Esophagus muscularis mucosa (tissue), 4 donors: ENCODE results near the gene CCM2L. TPM values are rescaled to one million over a fixed set of nuclear protein-coding genes. Genes with fewer than 3 reads are reported as not detected.

ENCODE experiments used
- DNase-seq: peaks from one replicate; pipeline ENCODE4 v3.0.0-alpha.2; 2017; ENCODE audit errors: extremely low spot score
- H3K27ac ChIP-seq, 4 donors: fragments of 200-600 bp; sonication (generic); replicated peaks in 1 of 4; 1 replicate in 3 of 4; 2 replicates in 1 of 4; pipeline ENCODE4 v1.5.1; 2016 to 2019; ENCODE audit warnings: mild to moderate bottlenecking in 1 of 4
- H3K27me3 ChIP-seq, 4 donors: fragments of 200-600 bp; sonication (generic); one replicate each; pipeline versions ENCODE4 v1.5.1 to v1.6.0; 2016 to 2019
- H3K36me3 ChIP-seq, 4 donors: fragments of 200-600 bp; sonication (generic); one replicate each; pipeline ENCODE4 v1.5.1; 2016 to 2019
- H3K4me1 ChIP-seq, 4 donors: fragments of 200-600 bp; sonication (generic); one replicate each; pipeline ENCODE4 v1.5.1; 2016 to 2019
- H3K4me3 ChIP-seq, 4 donors: fragments of 200-600 bp; sonication (generic); 1 replicate in 2 of 4; 2 replicates in 2 of 4; pipeline ENCODE4 v1.5.1; 2016 to 2019; ENCODE audit warnings: mild to moderate bottlenecking in 4 of 4, moderate library complexity in 1 of 4
- H3K9me3 ChIP-seq, 4 donors: fragments of 200-600 bp; sonication (generic); 1 replicate in 3 of 4; 2 replicates in 1 of 4; pipeline ENCODE4 v1.5.1; 2016 to 2019
- EP300 ChIP-seq: sonication (generic); formaldehyde crosslinking; IDR thresholded peaks from one replicate; pipeline ENCODE4 v1.6.1; 2017; ENCODE audit warnings: antibody characterized with exemption
- POLR2A ChIP-seq: fragments of 450-650 bp; IDR thresholded peaks from one replicate; pipeline ENCODE4 v1.6.1; 2017; ENCODE audit warnings: antibody characterized with exemption, moderate library complexity, mild to moderate bottlenecking, low read depth
- POLR2AphosphoS5 ChIP-seq, 2 donors: sonication (generic); formaldehyde crosslinking; IDR thresholded peaks; one replicate each; pipeline ENCODE4 v1.6.1; 2017; ENCODE audit warnings: antibody characterized with exemption in 2 of 2
- WGBS: methylation state at CpG from one replicate; pipeline ENCODE4 v1.1.5; 2018; 5-methylcytosine and 5-hydroxymethylcytosine counted together
- intact Hi-C: fragments of 100-400 bp; cut with DNase I; formaldehyde crosslinking; loops from one replicate; pipeline ENCODE4 v1.15.1; 2023
- total RNA-seq, 4 donors: library from RNA; depleted of rRNA; stranded (reverse); fragments of >200 nt; gene quantifications; one replicate each; pipeline versions ENCODE4 v1.1.0 to v1.2.1, GENCODE V29; 2016
- TF ChIP-seq, protein P1 (sequence below), 3 experiments: fragments of 200-600 bp in 2 of 3; fragments of 450-650 bp in 1 of 3; sonication (generic) in 2 of 3; IDR thresholded peaks; one replicate each; pipeline ENCODE4 v1.5.1; 2017 to 2019; ENCODE audit warnings: antibody characterized with exemption in 3 of 3, mild to moderate bottlenecking in 2 of 3, moderate library complexity in 1 of 3

CCM2L gene
- total RNA-seq, 4 donors from 2014 or later: 6.0 to 12.1 (median 10.4) TPM

DNA sequence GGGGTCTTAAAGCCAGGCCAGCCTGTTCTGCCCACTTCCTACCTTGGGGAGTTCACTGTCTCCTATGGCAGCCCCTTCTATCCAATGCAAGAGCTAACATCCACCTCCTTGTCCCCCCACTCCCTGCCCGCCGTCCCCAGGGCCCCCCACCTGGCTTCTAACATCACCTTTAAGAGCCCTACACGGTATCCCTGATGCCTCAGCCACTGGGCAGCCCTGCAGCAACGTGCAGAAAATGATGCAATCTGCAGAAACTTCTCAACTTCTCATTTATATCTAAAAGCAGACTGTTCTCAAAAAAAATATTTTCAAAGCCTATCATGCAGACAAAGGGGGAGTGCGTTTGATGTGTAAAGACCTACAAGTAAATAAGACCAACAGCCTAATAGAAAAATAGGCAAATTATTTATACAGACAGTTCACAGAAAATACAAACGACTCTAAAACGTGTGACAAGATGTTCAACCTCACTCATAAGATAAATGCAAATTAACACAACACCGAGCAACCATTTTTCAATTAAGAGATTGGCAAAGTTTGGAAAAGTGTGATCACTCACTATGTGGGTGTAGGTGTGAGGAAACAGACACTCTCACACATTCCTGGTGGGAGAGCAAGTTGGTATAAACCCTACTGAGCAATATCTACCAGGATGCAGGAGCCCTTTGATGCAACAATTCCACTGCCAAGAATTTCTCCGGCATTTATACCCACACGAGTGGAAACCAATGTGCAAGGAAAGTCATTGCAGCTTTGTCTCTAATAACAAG is 26.7 kb downstream of the CCM2L start:
- Histone ChIP-seq H3K4me3 (no peak overlapping the region), H3K4me1 (peaks cover 0 to under 1% (median under 1%) of the 10 kb centered on the region in 4 donors), H3K9me3 (no peaks in the 10 kb centered on the region), H3K36me3 (no peaks in the 10 kb centered on the region), H3K27ac (no peak overlapping the region), H3K27me3 (peaks cover 0 to 70% (median 1%) of the 10 kb centered on the region in 4 donors)
- WGBS: 54% methylated on average over 10 of the region's 10 CpGs
- intact Hi-C loops: no loop called here
- DNase-seq: no peak
- TF ChIP-seq POLR2A (no peak), EP300 (no peak), POLR2AphosphoS5 (IDR thresholded peaks at IDR 0.05) (no peak)
- TF ChIP-seq, protein P1, sequence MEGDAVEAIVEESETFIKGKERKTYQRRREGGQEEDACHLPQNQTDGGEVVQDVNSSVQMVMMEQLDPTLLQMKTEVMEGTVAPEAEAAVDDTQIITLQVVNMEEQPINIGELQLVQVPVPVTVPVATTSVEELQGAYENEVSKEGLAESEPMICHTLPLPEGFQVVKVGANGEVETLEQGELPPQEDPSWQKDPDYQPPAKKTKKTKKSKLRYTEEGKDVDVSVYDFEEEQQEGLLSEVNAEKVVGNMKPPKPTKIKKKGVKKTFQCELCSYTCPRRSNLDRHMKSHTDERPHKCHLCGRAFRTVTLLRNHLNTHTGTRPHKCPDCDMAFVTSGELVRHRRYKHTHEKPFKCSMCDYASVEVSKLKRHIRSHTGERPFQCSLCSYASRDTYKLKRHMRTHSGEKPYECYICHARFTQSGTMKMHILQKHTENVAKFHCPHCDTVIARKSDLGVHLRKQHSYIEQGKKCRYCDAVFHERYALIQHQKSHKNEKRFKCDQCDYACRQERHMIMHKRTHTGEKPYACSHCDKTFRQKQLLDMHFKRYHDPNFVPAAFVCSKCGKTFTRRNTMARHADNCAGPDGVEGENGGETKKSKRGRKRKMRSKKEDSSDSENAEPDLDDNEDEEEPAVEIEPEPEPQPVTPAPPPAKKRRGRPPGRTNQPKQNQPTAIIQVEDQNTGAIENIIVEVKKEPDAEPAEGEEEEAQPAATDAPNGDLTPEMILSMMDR (IDR thresholded peaks at IDR 0.05): no peak

DNA sequence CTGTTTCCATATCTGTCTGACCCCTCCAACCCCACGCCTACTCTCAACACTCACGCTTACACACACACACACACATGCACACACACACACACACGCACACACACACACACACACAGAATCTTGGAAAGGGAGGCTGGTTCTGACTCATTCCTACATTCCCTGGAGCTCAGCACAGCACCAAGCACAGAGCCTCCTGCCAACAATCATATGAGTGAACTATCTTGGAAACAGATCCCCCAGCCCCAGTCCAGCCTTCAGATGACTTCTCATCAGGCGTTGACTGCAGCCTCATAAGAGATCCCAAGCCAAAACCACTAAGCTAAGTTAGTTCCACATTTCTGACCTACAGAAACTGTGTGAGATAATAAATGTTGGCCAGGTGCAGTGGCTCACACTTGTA is 27.7 kb downstream of the CCM2L start:
- H3K9me3 ChIP-seq: no peaks in the 10 kb centered on the region
- 91% methylated on average over 4 of the region's 4 CpGs for WGBS
- no peak overlapping the region for H3K27ac ChIP-seq
- no peaks in the 10 kb centered on the region for H3K4me1 ChIP-seq
- peaks cover 0 to 67% (median 0%) of the 10 kb centered on the region in 4 donors for H3K27me3 ChIP-seq
- no peaks in the 10 kb centered on the region for H3K36me3 ChIP-seq
- H3K4me3 ChIP-seq: no peak overlapping the region
- intact Hi-C loops: no loop called here
- DNase-seq: no peak
- TF ChIP-seq EP300: no peak
- TF ChIP-seq POLR2A: no peak
- TF ChIP-seq POLR2AphosphoS5 (IDR thresholded peaks at IDR 0.05): no peak
- TF ChIP-seq, protein P1 (IDR thresholded peaks at IDR 0.05): no peak

DNA sequence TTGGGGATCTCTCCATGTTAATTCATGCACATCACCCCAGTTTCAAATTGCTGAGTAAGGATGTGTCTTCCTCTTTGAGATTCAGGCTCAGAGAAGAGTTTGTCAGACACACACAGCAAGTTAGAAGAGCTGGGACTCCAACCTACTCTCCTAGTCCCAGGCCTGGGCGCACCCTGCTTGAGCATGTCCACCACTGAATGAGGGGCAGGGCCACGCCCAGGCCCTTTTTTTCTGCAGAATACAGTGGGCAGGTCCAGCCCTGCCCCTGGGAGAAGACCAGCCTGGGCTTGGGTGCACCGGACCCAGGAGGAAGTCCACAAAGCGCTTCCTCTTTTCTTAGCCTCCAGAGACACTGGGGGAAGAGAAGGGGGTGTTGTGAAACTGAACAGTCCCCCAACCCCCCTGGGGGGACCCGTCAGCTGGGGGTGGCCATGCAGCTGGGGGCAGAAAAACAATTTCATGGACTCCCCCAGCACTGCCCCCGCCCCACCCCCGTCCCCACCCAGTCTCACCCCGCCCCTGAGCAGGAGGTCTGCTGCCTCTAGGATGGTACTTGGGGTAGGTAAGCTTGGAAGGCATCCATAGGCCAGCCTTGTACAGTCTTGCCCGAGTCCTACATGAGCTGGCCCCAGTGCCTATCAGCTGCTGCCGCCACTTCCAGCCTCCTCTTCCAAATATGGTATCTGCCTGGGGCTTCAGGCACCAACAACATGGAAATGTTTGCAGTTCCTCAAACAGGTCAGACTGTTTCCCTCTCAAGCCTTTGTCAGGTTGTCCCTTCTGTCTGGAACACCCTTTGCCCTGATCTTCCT is 30.1 kb downstream of the CCM2L start:
- DNase-seq: no peak
- TF ChIP-seq EP300 (no peak), POLR2AphosphoS5 (IDR thresholded peaks at IDR 0.05) (no peak), POLR2A (no peak)
- TF ChIP-seq, protein P1 (IDR thresholded peaks at IDR 0.05): no peak
- Histone ChIP-seq H3K9me3 (no peaks in the 10 kb centered on the region), H3K4me1 (no peaks in the 10 kb centered on the region), H3K27me3 (peaks cover 0 to 50% (median 0%) of the 10 kb centered on the region in 4 donors), H3K36me3 (no peaks in the 10 kb centered on the region), H3K4me3 (no peak overlapping the region), H3K27ac (no peak overlapping the region)
- WGBS: 63% methylated on average over 4 of the region's 10 CpGs
- intact Hi-C loops: no loop called here

DNA sequence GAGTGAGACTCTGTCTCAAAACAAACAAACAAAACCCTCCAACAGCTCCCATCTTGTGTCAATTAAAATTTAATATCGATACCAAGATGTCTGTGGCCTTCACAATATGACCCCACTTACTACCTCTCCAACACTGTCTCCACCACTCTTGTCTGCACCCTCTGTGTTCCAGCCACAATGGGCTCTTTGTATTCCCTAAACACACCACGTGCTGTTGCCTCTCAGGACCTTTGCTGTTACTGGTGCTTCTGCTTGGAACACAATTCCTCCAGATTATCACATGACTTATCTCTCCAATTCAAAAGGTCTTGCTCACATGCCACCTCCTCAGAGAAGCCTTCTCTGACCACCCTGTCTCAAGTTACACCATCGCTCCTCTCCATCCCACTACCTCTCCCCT is 35.8 kb downstream of the CCM2L start:
- DNase-seq: no peak
- H3K36me3 ChIP-seq: no peaks in the 10 kb centered on the region
- H3K4me3 ChIP-seq: no peak overlapping the region
- 69% methylated on average over 3 of the region's 3 CpGs for WGBS
- no peak overlapping the region for H3K27ac ChIP-seq
- intact Hi-C loops: no loop called here
- TF ChIP-seq POLR2A (no peak), EP300 (no peak), POLR2AphosphoS5 (IDR thresholded peaks at IDR 0.05) (no peak)
- TF ChIP-seq, protein P1 (IDR thresholded peaks at IDR 0.05): no peak
- H3K4me1 ChIP-seq: peaks cover 0 to under 1% (median 0%) of the 10 kb centered on the region in 4 donors
- no peaks in the 10 kb centered on the region for H3K9me3 ChIP-seq
- H3K27me3 ChIP-seq: peaks cover 0 to 50% (median under 1%) of the 10 kb centered on the region in 4 donors
